HL-60 (cell line): ENCODE results near the gene TPI1.

Source experiments
- GABPA ChIP-seq: IDR thresholded peaks from 2 replicates; pipeline ENCODE4 v1.6.1; 2012; ENCODE audit warnings: low read depth
- POLR2AphosphoS5 ChIP-seq: IDR thresholded peaks from 2 replicates; pipeline ENCODE4 v1.6.1; 2012; ENCODE audit warnings: low read depth
- TF ChIP-seq, protein P1 (sequence below): IDR thresholded peaks from one replicate; pipeline ENCODE4 v1.5.1; 2011; ENCODE audit warnings: low read length, control low read depth, inconsistent platforms; ENCODE audit not compliant: insufficient read depth
- TF ChIP-seq, protein P2 (sequence below): IDR thresholded peaks from 2 replicates; pipeline ENCODE4 v1.6.1; 2012; ENCODE audit warnings: low read depth; ENCODE audit not compliant: insufficient replicate concordance

DNA sequence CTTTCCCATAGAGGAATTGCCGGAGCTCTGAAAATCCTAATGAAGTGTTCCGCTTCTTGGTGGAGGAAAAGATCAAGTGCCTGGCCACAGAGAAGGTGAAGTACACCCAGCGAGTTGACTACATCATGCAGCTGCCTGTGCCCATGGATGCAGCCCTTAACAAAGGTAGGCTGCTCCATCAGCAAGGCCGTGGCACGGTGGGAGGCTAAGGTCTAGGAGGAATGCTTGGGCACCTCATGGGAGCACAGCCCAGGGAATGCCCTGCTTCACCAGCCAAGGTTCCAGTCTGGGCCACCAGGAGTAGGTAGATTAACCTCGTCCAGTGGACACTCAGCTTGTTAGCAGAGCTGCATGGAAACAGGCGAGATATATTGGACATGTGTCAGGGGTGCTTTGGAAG, 6.4 kb upstream of the TPI1 start:
- TF ChIP-seq GABPA (no peak), POLR2AphosphoS5 (no peak)
- TF ChIP-seq, protein P1, sequence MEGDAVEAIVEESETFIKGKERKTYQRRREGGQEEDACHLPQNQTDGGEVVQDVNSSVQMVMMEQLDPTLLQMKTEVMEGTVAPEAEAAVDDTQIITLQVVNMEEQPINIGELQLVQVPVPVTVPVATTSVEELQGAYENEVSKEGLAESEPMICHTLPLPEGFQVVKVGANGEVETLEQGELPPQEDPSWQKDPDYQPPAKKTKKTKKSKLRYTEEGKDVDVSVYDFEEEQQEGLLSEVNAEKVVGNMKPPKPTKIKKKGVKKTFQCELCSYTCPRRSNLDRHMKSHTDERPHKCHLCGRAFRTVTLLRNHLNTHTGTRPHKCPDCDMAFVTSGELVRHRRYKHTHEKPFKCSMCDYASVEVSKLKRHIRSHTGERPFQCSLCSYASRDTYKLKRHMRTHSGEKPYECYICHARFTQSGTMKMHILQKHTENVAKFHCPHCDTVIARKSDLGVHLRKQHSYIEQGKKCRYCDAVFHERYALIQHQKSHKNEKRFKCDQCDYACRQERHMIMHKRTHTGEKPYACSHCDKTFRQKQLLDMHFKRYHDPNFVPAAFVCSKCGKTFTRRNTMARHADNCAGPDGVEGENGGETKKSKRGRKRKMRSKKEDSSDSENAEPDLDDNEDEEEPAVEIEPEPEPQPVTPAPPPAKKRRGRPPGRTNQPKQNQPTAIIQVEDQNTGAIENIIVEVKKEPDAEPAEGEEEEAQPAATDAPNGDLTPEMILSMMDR, result no peak
- TF ChIP-seq, protein P2, sequence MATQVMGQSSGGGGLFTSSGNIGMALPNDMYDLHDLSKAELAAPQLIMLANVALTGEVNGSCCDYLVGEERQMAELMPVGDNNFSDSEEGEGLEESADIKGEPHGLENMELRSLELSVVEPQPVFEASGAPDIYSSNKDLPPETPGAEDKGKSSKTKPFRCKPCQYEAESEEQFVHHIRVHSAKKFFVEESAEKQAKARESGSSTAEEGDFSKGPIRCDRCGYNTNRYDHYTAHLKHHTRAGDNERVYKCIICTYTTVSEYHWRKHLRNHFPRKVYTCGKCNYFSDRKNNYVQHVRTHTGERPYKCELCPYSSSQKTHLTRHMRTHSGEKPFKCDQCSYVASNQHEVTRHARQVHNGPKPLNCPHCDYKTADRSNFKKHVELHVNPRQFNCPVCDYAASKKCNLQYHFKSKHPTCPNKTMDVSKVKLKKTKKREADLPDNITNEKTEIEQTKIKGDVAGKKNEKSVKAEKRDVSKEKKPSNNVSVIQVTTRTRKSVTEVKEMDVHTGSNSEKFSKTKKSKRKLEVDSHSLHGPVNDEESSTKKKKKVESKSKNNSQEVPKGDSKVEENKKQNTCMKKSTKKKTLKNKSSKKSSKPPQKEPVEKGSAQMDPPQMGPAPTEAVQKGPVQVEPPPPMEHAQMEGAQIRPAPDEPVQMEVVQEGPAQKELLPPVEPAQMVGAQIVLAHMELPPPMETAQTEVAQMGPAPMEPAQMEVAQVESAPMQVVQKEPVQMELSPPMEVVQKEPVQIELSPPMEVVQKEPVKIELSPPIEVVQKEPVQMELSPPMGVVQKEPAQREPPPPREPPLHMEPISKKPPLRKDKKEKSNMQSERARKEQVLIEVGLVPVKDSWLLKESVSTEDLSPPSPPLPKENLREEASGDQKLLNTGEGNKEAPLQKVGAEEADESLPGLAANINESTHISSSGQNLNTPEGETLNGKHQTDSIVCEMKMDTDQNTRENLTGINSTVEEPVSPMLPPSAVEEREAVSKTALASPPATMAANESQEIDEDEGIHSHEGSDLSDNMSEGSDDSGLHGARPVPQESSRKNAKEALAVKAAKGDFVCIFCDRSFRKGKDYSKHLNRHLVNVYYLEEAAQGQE, result no peak
